K562 (cell line): ENCODE measurements around the gene SIRT5. TPM values are rescaled to one million over a fixed set of nuclear protein-coding genes. Genes with fewer than 3 reads are reported as not detected.

ENCODE experiments used
- BCL6 ChIP-seq: fragments of 250-450 bp; sonication (Bioruptor Pico); IDR thresholded peaks from 2 replicates; pipeline ENCODE4 v1.4.0; 2020
- HDAC1 ChIP-seq, 2 experiments: fragments of 450-650 bp; IDR thresholded peaks; 2 replicates each; pipeline ENCODE4 v1.6.1; 2016 to 2017; ENCODE audit warnings: inconsistent platforms in 1 of 2, mild to moderate bottlenecking in 1 of 2, moderate library complexity in 1 of 2
- HDAC3 ChIP-seq: fragments of 450-650 bp; IDR thresholded peaks from 2 replicates; pipeline ENCODE4 v1.6.1; 2018; ENCODE audit warnings: borderline replicate concordance, mild to moderate bottlenecking, moderate library complexity; ENCODE audit not compliant: partially characterized antibody
- KDM1A ChIP-seq, 2 experiments: fragments of 450-650 bp; IDR thresholded peaks; 2 replicates each; pipeline ENCODE4 v1.6.1; 2016; ENCODE audit warnings: mild to moderate bottlenecking in 2 of 2
- KLF6 ChIP-seq: fragments of 250-450 bp; sonication (Bioruptor Pico); IDR thresholded peaks from 2 replicates; pipeline ENCODE4 v1.4.0; 2020; ENCODE audit warnings: mild to moderate bottlenecking, moderate library complexity, borderline replicate concordance
- L3MBTL2 ChIP-seq: fragments of 450-650 bp; IDR thresholded peaks from 2 replicates; pipeline ENCODE4 v1.6.1; 2016; ENCODE audit warnings: mild to moderate bottlenecking, moderate library complexity
- NBN ChIP-seq: fragments of 450-650 bp; IDR thresholded peaks from 2 replicates; pipeline ENCODE4 v1.6.1; 2016; ENCODE audit warnings: low read depth, mild to moderate bottlenecking
- NCOR1 ChIP-seq: fragments of 450-650 bp; IDR thresholded peaks from 2 replicates; pipeline ENCODE4 v1.6.1; 2016; ENCODE audit warnings: mild to moderate bottlenecking, moderate library complexity
- NR2C1 ChIP-seq, 2 experiments: fragments of 450-650 bp; IDR thresholded peaks; 2 replicates each; pipeline ENCODE4 v1.6.1; 2017; ENCODE audit warnings: mild to moderate bottlenecking in 2 of 2, antibody characterized with exemption in 1 of 2, inconsistent platforms in 1 of 2, missing compliant biosample characterization in 1 of 2, missing genetic modification characterization in 1 of 2
- PHF8 ChIP-seq: fragments of 200-600 bp; sonication (generic); IDR thresholded peaks from 2 replicates; pipeline ENCODE4 v1.6.1; 2012; ENCODE audit warnings: mixed run types, mild to moderate bottlenecking, inconsistent platforms, low read length, moderate library complexity, borderline replicate concordance
- PTRF ChIP-seq: fragments of 450-650 bp; IDR thresholded peaks from 2 replicates; pipeline ENCODE4 v1.6.1; 2016; ENCODE audit warnings: mild to moderate bottlenecking, missing genetic modification characterization, missing compliant biosample characterization
- RBM22 ChIP-seq: fragments of 200-400 bp; formaldehyde crosslinking; IDR thresholded peaks from 2 replicates; pipeline ENCODE4 v1.6.1; 2018; ENCODE audit warnings: low read length, low read depth; ENCODE audit not compliant: poor library complexity, severe bottlenecking
- SMAD3 ChIP-seq: fragments of 450-650 bp; formaldehyde crosslinking; conservative IDR thresholded peaks from 2 replicates; pipeline ENCODE4 v1.4.0; 2020; ENCODE audit warnings: mild to moderate bottlenecking
- SMARCA4 ChIP-seq: fragments of 450-650 bp; IDR thresholded peaks from 2 replicates; pipeline ENCODE4 v1.6.1; 2016
- polyA plus RNA-seq, 8 experiments: library from polyadenylated mRNA; depleted of rRNA in 4 of 8; stranded (reverse) in 5 of 8; unstranded in 3 of 8; fragments of >200 nt; fragmentation: Nextera tagmentation in 2 of 8; fragmentation: Illumina TruSeq in 1 of 8; extraction: Ambion mirVana in 2 of 8; extraction: Trizol in 1 of 8; gene quantifications; 2 replicates each; pipeline versions ENCODE4 v1.2.1 to v1.2.3, GENCODE V29; 2011 to 2014; ENCODE audit warnings: inconsistent platforms in 1 of 8, missing spikeins in 1 of 8
- total RNA-seq, 7 experiments: library from RNA; depleted of rRNA in 6 of 7; stranded (reverse); fragments of >200 nt in 6 of 7; fragmentation: Illumina TruSeq in 2 of 7; extraction: Trizol in 2 of 7; gene quantifications; 2 replicates each; pipeline versions ENCODE4 v1.2.1 to v1.2.3, GENCODE V29; 2011 to 2021; ENCODE audit warnings: low replicate concordance in 1 of 7
- TF ChIP-seq, protein P1 (sequence below), 2 experiments: fragments of 450-650 bp; conservative IDR thresholded peaks; 2 replicates each; pipeline ENCODE4 v1.6.1; 2017; ENCODE audit warnings: mild to moderate bottlenecking in 2 of 2, moderate library complexity in 2 of 2
- TF ChIP-seq, protein P2 (sequence below): fragments of 250-450 bp; sonication (Bioruptor Pico); IDR thresholded peaks from 2 replicates; pipeline ENCODE4 v1.4.0; 2020; ENCODE audit warnings: borderline replicate concordance
- TF ChIP-seq, protein P3 (sequence below): sonication (generic); formaldehyde crosslinking; IDR thresholded peaks from 2 replicates; pipeline ENCODE4 v1.8.0; 2023; ENCODE audit warnings: mild to moderate bottlenecking, missing genetic modification reagents
- TF ChIP-seq, protein P4 (sequence below): fragments of 450-650 bp; conservative IDR thresholded peaks from 2 replicates; pipeline ENCODE4 v1.6.1; 2016; ENCODE audit warnings: missing genetic modification characterization, low read depth, mild to moderate bottlenecking, control low read depth, missing compliant biosample characterization
- TF ChIP-seq, protein P5 (sequence below): fragments of 450-650 bp; IDR thresholded peaks from 2 replicates; pipeline ENCODE4 v1.6.1; 2017; ENCODE audit warnings: mild to moderate bottlenecking, moderate library complexity
- TF ChIP-seq, protein P6 (sequence below), 2 experiments: fragments of 200-800 bp in 1 of 2; sonication (Bioruptor generic) in 1 of 2; sonication (generic) in 1 of 2; formaldehyde crosslinking in 1 of 2; IDR thresholded peaks in 1 of 2; conservative IDR thresholded peaks in 1 of 2; 2 replicates each; pipeline versions ENCODE4 v1.5.0 to v1.6.1; 2016 to 2020; ENCODE audit warnings: missing compliant biosample characterization in 1 of 2, missing genetic modification characterization in 1 of 2, missing genetic modification reagents in 1 of 2

Gene SIRT5
- total and polyA plus RNA-seq, 9 of the 15 experiments (the other 6 are each of a cell fraction or from before 2014, with no cell fraction given), result 2.1 to 15.7 (median 11.4) TPM

DNA sequence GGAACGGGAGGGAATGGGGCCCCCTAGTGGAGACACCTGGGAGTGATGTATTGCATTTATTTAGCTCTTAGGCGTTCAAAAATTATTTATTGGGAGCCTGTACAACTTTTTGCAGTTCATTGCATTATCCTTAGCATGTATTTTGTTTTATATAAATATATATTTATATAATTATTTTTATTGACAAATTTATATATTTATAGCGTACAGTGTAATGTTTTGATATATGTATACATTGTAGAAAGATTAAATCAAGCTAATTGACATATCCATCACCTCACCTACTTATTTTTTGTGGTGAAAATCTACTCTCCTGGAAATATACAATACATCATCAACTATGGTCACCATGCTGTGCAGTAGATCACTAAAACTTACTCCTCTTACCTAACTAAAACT is 975 bp downstream of the SIRT5 start (continued):
- TF ChIP-seq, protein P1, sequence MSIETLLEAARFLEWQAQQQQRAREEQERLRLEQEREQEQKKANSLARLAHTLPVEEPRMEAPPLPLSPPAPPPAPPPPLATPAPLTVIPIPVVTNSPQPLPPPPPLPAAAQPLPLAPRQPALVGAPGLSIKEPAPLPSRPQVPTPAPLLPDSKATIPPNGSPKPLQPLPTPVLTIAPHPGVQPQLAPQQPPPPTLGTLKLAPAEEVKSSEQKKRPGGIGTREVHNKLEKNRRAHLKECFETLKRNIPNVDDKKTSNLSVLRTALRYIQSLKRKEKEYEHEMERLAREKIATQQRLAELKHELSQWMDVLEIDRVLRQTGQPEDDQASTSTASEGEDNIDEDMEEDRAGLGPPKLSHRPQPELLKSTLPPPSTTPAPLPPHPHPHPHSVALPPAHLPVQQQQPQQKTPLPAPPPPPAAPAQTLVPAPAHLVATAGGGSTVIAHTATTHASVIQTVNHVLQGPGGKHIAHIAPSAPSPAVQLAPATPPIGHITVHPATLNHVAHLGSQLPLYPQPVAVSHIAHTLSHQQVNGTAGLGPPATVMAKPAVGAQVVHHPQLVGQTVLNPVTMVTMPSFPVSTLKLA (conservative IDR thresholded peaks at IDR 0.05), result no peak; a peak in 1 of 4 replicates
- TF ChIP-seq L3MBTL2 (no peak), NBN (no peak), HDAC1 (IDR thresholded peaks at IDR 0.05) (no peak), SMAD3 (CRISPR knock-in tag) (no peak), KLF6 (CRISPR knock-in tag) (no peak), PTRF (tag) (no peak), KDM1A (IDR thresholded peaks at IDR 0.05) (peak in 1 of 2 experiments; percentile 84; a peak in 1 of 4 replicates), BCL6 (CRISPR knock-in tag) (no peak), NCOR1 (peak; percentile 21; the same call in 1 of the 2 replicates), NR2C1 (IDR thresholded peaks at IDR 0.05) (no peak), NR2C1 (tag; IDR thresholded peaks at IDR 0.05) (no peak), RBM22 (no peak), HDAC3 (peak; percentile 53), PHF8 (no peak), SMARCA4 (no peak)
- TF ChIP-seq, protein P2, sequence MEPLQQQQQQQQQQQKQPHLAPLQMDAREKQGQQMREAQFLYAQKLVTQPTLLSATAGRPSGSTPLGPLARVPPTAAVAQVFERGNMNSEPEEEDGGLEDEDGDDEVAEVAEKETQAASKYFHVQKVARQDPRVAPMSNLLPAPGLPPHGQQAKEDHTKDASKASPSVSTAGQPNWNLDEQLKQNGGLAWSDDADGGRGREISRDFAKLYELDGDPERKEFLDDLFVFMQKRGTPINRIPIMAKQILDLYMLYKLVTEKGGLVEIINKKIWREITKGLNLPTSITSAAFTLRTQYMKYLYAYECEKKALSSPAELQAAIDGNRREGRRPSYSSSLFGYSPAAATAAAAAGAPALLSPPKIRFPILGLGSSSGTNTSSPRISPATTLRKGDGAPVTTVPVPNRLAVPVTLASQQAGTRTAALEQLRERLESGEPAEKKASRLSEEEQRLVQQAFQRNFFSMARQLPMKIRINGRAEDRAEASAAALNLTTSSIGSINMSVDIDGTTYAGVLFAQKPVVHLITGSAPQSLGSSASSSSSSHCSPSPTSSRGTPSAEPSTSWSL (CRISPR knock-in tag), result no peak
- TF ChIP-seq, protein P3, sequence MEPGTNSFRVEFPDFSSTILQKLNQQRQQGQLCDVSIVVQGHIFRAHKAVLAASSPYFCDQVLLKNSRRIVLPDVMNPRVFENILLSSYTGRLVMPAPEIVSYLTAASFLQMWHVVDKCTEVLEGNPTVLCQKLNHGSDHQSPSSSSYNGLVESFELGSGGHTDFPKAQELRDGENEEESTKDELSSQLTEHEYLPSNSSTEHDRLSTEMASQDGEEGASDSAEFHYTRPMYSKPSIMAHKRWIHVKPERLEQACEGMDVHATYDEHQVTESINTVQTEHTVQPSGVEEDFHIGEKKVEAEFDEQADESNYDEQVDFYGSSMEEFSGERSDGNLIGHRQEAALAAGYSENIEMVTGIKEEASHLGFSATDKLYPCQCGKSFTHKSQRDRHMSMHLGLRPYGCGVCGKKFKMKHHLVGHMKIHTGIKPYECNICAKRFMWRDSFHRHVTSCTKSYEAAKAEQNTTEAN (CRISPR knock-in tag), result no peak
- TF ChIP-seq, protein P4, sequence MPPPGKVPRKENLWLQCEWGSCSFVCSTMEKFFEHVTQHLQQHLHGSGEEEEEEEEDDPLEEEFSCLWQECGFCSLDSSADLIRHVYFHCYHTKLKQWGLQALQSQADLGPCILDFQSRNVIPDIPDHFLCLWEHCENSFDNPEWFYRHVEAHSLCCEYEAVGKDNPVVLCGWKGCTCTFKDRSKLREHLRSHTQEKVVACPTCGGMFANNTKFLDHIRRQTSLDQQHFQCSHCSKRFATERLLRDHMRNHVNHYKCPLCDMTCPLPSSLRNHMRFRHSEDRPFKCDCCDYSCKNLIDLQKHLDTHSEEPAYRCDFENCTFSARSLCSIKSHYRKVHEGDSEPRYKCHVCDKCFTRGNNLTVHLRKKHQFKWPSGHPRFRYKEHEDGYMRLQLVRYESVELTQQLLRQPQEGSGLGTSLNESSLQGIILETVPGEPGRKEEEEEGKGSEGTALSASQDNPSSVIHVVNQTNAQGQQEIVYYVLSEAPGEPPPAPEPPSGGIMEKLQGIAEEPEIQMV, result no peak
- TF ChIP-seq, protein P5, sequence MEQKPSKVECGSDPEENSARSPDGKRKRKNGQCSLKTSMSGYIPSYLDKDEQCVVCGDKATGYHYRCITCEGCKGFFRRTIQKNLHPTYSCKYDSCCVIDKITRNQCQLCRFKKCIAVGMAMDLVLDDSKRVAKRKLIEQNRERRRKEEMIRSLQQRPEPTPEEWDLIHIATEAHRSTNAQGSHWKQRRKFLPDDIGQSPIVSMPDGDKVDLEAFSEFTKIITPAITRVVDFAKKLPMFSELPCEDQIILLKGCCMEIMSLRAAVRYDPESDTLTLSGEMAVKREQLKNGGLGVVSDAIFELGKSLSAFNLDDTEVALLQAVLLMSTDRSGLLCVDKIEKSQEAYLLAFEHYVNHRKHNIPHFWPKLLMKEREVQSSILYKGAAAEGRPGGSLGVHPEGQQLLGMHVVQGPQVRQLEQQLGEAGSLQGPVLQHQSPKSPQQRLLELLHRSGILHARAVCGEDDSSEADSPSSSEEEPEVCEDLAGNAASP, result no peak
- TF ChIP-seq, protein P6, sequence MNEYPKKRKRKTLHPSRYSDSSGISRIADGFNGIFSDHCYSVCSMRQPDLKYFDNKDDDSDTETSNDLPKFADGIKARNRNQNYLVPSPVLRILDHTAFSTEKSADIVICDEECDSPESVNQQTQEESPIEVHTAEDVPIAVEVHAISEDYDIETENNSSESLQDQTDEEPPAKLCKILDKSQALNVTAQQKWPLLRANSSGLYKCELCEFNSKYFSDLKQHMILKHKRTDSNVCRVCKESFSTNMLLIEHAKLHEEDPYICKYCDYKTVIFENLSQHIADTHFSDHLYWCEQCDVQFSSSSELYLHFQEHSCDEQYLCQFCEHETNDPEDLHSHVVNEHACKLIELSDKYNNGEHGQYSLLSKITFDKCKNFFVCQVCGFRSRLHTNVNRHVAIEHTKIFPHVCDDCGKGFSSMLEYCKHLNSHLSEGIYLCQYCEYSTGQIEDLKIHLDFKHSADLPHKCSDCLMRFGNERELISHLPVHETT (CRISPR knock-in tag; conservative IDR thresholded peaks at IDR 0.05 in 1 of 2, IDR thresholded peaks at IDR 0.05 in 1 of 2), result no peak
